HEK293 (cell line): ENCODE results near the gene RBMS3.

Source experiments
- ZNF133 ChIP-seq: fragments of 450-650 bp; formaldehyde crosslinking; IDR thresholded peaks from 2 replicates; pipeline ENCODE4 v1.5.1; 2016; ENCODE audit warnings: missing biosample characterization, missing genetic modification characterization
- ZNF777 ChIP-seq: fragments of 450-650 bp; formaldehyde crosslinking; IDR thresholded peaks from 2 replicates; pipeline ENCODE4 v1.5.1; 2017; ENCODE audit warnings: missing biosample characterization, missing genetic modification characterization, borderline replicate concordance
- TF ChIP-seq, protein P1 (sequence below): fragments of 450-650 bp; formaldehyde crosslinking; IDR thresholded peaks from 2 replicates; pipeline ENCODE4 v1.5.1; 2016; ENCODE audit warnings: missing biosample characterization, missing genetic modification characterization

DNA sequence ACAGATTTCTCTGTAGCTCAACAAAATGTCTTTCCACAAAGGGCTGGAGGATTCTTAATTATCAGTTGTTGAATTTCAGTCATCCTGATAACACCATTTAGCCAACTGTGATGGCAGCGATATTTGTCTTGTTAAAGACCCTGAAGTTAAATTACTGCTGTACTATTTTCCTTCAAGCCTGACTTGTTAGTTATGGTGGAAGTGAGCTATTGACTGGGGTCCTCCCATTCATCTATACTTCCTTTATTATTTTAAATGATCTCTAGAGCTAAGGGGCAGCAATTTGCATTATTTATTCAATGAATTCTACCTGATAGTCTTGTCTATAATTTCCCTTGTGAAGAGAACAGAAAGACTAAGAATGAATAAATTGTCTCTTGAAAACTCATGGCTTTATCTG lies 64.1 kb downstream of the RBMS3 start:
- TF ChIP-seq ZNF777 (tag by site-specific recombination) (no peak), ZNF133 (tag by site-specific recombination) (no peak)
- TF ChIP-seq, protein P1, sequence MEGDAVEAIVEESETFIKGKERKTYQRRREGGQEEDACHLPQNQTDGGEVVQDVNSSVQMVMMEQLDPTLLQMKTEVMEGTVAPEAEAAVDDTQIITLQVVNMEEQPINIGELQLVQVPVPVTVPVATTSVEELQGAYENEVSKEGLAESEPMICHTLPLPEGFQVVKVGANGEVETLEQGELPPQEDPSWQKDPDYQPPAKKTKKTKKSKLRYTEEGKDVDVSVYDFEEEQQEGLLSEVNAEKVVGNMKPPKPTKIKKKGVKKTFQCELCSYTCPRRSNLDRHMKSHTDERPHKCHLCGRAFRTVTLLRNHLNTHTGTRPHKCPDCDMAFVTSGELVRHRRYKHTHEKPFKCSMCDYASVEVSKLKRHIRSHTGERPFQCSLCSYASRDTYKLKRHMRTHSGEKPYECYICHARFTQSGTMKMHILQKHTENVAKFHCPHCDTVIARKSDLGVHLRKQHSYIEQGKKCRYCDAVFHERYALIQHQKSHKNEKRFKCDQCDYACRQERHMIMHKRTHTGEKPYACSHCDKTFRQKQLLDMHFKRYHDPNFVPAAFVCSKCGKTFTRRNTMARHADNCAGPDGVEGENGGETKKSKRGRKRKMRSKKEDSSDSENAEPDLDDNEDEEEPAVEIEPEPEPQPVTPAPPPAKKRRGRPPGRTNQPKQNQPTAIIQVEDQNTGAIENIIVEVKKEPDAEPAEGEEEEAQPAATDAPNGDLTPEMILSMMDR (tag by site-specific recombination), result no peak
